HG03457 (cell line): ENCODE measurements around the gene KCNK1.

Source experiments
- ATAC-seq: cut with Tn5 transposase; IDR thresholded peaks from one replicate; pipeline ENCODE4 v1.9.1; 2021; ENCODE audit warnings: moderate number of reproducible peaks; ENCODE audit not compliant: unreplicated experiment

Gene KCNK1

DNA sequence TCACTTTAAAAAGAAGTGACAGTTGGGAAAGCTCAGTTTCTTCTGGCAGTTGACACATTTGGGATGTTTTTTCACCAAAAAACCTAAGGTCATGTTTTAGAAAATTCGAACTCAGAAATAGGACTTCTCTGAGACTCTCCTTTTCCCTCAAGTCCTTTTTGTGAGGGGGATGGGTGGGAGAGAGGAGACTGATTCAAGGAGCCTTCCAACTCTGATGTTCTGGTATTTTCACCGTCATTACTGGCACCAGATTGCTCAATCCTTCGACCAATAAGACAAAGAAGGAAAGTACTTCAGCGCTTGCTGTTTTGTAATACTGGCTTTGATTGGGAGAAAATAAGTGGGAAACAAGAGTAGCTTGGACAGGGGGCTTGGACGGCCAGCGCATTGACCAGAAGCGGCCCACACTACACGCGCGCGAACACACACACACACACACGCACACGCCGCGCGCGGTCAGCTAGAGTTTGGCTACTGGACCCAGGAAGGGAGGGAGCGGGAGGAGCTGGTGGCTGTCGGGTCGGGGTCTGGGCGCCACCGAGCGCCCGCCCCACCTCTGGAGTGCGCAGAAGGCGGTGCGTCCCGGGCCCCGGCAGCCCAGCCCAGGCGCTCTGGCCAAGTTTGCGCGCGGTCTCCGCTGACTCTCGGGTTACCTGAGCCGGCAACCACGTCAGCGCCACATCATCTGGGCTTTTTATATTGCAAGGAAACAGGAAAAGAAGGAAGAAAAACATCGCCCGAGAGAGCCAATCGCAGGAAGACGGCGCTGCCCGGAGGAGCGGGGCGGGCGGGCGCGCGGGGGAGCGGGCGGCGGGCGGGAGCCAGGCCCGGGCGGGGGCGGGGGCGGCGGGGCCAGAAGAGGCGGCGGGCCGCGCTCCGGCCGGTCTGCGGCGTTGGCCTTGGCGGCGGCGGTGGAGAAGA lies at the start of gene KCNK1:
KCNK1 (plus strand) TSS at position 855 of the 921 bp plus-strand sequence; CDS start at position 921, 66 bp downstream.
- no peak for ATAC-seq

DNA sequence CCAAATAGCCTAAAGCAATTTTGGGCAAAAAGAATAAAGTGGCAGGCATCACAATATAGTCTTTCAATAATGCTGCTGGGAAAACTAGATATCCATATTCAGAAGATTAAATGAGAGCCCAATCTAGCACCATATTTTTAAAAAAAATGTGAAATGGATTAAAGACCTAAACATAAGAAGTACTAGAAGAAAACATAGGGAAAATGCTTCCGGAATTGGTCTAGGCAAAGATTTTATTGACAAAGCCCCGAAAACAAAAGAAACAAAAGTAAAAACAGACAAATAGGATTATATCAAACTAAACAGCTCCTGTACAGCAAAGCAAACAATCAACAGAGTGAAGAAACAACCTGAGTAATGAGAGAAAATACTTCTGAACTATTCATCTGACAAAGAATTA lies 48.6 kb upstream of the KCNK1 start:
- no peak for ATAC-seq

DNA sequence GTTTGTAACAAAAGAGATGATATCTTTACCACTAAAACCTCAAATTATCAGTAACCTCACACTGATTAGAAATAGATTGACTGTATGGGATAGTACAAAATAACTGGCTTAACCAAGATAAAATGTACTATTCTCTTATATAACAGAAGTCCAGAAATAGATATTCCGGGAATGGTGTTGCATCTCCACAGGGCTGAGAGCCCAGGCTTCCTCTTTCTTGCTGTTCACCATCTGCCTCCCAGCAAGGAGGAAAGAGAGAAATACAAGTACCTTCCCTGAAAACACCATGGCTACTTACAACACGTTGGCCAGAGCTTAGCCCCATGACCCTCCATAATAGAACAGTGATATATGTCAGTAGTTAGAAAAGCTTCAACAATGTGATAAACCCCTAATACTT lies 47.0 kb upstream of the KCNK1 start:
- ATAC-seq = no peak

DNA sequence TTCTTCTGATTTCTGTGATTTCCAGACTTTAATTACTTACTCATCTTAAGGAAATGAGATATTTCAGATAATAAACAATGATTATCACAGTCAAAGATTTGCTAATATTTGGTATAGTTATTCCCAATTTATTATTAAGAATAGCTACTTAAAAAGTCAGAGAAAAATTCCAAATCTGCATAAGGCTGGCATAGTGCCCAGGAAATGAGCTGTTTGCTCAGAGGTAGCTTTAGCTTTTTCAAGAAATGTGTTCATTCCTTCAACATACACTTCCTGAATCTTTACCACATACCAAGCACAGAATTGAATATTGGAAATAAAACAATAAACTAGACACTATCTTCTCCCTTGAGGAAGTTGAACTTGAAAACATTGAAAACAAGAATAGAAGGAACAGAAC lies 44.3 kb upstream of the KCNK1 start:
- ATAC-seq = no peak

DNA sequence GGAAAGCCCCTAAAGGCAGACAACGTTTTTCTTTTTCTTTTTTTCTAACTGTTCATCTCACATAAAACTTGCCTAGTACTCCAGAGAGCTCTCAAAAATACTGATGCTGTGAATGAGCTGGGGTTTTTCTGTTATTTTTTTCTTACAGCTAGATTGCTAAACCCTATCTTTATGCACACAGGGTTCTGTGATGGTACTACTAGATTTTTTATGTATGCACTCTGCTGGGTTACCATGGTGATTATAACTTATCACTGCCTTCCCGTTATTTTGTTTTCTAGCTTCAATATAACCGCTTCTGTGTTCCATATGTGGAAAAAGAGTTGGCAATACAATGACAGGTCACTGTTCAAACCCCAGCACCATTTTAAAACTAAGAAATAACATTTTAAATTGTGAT lies 43.7 kb upstream of the KCNK1 start:
- ATAC-seq = no peak

DNA sequence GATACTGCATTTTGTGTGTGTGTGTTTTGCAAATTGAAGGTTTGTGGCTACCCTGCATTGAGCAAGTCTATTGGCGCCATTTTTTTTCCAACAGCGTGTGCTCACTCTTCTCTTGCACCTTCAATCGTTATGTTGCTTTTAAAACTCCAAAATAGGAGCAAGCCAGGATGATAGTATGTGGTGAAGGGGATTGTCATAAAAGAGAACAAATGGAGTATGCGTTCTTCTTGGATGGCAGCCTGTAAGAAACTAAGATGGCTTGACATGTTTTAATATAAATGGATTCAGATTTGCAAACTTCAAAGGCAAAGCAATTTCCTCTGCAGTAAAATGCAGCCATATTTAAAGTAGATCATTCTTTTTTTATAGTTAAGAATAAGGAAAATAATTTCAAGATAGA lies 43.2 kb upstream of the KCNK1 start:
- no peak for ATAC-seq

DNA sequence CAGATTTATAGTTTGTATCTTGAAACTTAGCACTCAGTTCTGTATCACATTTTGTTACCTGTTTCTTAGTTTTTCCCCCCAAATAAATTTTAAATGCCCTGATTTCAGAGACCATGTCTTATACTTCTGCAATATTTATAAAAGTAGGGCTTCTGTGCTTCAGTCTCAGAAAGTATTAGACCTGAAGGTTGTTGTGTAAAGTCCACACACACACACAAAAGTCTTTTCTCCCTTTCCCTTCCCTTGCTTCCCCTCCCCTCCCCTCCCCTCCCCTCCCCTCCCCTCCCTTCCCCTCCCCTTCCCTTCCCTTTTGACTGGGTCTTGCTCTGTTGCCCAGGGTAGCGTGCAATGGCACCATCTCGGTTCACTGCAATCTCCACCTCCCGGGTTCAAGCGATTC lies 41.0 kb upstream of the KCNK1 start:
- ATAC-seq = no peak

DNA sequence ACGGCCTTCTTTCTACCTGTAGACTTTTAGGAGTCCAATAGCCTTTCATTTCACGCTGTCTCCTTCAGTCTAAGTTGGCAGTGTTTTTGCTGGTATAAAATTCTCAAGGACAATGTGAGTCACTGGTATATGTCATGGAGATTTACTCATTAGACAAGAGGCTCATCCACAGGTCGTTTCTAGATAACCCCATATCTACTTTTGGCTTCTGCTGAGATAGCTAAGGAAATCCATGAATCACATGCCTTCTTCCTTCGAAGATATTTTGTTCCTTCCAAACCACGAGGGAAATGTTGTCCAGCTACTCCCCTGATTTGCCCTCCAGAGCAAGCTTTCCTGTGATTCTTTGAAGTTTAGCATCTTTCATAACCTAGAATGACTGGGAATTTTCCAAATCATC lies 38.5 kb upstream of the KCNK1 start:
- no peak for ATAC-seq

DNA sequence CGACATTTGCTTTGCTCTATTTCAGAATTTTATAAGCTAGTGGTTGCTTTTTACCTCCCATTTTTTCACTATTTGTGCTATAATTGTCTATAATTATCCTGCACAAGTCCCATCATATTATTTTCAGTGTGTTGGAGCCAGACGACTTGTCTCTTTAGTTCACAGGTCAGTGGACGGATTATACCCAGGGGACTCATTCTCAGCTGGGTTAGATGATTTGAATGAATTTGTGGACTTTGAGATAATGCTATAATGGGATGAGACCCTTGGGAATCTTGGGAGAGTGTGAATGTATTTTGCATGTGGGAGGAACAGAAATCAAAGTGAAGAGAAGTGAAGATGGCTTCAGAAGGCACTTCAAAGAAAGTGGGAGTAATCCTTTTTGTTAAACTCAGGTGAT lies 31.5 kb upstream of the KCNK1 start:
- no peak for ATAC-seq

DNA sequence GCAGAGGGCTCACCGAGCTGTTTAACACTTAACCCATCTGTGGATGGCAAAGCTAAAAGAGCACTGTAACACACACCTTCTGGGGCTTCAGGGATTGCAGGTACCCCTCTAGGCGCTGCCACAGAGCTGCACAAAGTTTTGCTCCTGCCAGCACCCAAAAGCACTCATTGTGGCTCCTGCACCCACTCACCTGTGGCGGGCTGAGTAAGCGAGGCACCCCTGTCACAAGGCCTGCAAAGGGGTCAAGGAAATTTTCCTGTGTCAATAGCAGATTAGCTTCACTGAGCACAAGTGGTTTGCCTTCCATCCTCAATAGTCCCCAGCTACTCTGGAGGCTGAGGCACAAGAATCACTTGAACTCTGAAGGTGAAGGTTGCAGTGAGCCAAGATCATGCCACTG lies 29.5 kb upstream of the KCNK1 start:
- ATAC-seq = no peak

DNA sequence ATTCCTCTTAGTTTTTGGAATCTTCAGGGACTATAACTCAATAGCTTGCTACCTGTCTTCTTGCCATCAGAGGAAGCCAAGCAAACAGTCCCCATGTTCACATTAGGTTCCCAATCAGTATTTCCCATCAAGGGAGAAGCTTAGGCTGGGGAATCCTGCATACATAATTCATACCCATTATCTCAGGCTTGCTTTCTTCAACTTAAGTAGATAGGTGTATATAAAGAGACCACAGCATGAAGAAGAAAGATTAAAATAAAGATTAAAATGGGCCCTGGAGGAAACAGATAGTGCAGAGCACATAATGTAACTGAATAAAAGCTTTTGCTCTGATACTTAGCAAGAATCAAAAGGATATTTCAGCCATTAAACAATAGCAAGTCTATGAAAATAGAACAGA lies 29.0 kb upstream of the KCNK1 start:
- ATAC-seq = no peak

DNA sequence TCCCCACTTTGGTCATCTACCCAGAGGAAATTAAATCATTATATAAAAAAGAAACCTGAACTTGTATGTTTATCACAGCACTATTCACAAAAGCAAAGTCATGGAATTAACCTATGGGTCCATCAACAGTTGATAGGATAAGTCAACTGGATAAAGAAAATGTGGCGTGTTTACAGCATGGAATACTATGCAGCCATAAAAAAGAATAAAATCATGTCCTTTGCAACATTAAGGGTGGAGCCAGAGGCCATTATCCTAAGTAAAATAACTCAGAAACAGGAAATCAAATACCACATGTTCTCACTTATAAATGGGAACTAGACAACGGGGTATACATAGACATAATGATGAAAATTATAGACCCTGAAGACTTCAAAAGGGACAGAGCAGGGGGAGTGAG lies 27.6 kb upstream of the KCNK1 start:
- no peak for ATAC-seq

DNA sequence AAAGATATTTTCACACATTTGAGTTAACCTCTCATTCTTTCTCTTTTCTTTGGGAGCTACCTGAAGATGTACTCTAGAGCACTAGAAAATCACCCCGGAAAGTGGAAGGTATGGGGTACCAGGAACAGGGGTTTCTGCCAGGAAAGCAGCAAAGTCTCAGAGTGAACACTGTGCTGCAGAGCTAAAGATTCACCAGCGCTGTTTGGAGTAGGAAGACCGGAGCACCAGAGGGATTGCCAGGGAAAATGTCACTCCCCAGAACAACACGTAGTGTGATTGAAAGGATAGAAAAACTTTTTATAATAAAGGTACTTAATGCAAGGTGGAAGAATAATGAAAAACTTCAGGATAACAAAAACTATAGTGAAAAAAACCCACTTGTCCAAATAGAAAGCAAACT lies 26.7 kb upstream of the KCNK1 start:
- ATAC-seq = no peak

DNA sequence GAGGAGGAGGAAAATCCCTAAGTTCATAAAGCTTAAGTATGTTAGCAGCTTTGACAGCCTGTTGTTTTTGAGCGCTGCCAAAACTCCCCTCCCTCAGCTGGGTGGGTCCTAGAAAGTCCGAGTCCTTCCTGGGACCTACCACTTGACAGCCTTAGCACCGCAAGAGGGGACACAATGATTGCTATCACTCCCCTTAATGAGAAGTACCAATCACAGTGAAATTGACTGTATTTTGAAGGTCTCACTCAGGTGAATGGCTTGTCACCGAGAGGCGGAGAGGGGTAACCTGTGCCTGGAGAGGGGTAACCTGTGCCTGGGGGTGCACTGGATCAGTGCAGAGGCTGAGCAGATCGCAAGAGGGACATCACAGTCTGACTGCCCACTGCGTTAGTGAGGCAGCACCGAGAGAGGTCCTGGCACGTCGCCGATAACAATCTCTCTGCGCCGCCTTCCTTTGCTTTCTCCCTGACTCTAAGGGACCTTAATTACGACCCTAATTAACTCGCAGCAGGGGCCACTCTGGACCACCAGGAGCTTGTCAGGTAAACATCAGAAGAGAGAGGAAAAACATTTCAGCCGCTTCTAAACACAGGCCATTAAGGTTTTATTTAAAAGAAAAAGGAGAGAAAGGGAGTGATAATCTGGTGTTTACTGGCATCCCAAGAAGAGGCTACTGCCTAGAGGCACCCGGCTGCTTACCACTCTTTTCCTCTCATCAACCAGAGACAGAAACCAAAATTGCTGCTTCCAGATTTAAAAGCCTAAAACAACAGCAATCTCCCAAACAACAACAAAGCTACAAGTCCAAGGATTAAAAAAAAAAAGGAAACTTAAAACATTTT lies 25.7 kb upstream of the KCNK1 start:
- no peak for ATAC-seq

DNA sequence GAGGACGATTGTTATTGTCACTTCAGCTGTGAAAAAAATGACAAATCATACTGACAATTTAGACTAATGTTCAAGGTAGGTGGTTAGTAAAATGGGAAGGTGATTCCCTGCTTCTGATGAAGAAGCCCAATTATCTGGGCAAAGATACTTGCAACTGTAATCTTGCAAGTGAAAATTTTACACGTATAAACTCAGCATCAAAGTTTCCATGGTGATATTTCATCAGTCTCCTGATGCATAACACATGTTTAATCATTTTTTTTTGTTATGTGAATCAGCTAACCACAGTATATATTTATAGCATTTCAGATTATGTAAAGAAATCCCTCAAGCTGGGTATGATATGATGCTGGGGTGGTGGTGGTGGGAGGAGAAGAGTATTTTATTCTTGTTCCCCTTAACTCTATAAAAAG lies 16.4 kb upstream of the KCNK1 start:
- ATAC-seq = no peak

DNA sequence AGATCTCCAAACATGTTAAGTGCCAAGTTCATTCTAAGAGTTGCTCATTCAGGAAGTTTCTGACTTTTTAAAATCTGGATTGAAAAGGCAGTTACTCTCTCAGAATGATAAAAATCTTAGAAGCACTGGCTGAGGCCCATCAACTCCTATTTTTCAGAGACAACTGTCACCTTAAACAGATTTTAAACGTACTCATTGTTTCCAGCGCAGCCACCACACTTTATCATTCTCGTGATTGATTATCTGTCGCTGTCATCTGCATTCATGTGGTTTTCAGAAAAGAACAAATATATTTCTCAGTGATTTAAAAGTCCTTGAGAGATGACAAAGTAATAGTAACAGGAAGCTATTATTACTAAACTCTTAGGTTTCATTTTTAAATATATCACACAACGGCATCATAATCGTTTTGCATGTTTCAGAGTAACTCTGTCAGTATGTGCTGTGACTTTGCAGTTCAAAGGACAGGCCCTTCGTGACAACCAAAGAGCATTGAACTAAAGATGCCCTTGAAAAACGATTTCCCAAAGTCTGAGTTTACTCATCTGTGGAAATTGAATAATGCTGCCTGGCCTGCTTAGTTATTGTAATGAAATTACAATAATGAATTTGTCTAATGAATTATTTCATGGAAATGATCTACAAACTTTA lies 14.9 kb upstream of the KCNK1 start:
- peak; percentile 65 for ATAC-seq

DNA sequence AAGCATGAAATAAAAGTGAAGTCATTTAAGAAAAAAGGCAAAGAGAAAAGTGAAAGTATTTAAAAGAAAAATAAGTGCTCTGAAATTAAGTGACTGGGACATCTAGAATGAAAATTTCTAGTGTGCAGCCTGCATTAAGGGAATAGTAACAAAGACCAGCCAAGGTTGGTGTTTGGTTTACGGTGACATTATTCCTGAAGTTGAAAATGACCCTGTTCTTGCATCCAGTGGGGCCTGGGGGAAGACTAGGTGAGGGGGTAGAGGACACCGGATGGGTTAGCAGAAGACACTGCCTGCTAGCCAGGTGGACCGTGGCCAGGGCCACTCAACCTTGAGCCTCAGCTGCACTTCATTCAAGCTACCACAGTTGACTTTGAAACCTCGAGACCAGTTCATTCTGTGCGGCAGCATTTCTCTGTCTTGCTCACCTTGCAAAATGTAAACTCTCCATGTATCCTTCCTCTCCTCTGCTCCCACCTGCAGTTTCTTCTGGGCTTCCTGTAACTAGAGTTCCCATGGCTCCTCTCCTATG lies 14.3 kb upstream of the KCNK1 start:
- no peak for ATAC-seq

DNA sequence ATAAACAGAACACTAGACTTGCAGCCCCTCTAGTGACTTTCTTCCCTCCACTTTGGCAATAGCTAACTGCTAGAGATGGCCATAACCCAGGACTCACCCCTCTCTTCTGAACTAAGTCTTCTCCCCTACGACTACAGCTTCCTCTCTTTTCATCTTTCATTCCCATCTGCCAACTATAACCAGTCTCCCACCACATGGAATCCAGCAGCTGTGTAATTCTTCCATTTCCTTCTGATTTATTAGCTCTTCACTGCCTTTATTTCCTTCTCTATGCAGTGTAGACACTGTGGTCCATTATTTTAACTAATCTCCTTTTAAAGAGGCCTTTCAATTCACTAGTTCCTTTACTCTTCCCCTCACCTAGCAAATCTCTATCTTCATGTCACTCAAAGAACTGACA lies 13.4 kb upstream of the KCNK1 start:
- no peak for ATAC-seq

DNA sequence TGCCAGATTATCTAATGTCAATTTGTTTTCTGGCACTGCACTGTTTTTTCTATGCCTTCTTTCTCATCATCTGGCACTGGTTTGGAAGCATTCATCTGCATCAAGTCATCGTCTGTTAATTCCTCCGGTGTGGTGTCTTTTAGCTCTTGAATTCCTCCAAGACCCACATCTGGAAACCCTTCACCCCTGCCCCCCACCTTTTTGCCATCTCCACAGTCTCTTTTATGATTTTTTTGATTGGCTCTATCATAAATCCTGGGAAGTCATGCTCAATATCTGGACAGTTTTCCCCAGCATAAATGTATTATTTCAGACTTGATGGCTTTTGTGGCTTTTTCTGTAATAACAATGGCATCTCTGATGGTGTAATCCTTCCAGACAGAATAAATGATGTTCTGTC lies 10.4 kb upstream of the KCNK1 start:
- no peak for ATAC-seq

DNA sequence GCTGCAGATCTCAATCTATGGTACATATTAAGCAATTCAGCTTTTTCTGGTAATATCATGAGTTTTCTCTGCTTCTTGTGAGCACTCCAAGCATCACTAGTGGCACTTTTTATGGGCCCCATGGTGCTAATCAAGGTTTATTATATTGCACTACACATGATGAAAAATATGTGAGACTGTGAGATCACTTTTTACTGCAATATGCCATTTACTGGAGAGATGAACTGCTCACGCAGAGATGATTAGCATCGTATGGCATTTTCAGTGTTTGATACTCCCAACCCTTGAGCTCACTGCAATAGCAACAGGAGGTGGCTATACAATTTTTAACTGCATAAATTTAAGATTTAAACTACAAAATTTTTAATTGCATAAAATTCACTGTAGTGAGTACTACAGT lies 8.7 kb upstream of the KCNK1 start:
- no peak for ATAC-seq

DNA sequence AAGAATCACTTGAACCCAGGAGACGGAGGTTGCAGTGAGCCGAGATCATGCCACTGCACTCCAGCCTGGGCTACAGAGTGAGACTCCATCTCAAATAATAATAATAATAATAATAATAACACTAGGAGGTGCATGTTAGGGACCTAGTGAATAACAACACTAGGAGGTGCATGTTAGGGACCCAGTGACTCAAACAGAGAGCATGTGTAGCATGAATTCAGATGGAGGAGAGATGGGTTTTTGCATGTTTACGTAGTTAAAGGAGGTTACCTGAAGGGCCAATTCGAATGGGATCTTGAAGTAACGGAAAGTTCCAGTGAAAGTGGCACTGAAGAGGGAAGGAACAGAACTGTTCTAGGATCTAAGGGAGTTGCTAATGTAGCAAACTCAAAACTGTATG lies 7.1 kb upstream of the KCNK1 start:
- ATAC-seq = no peak
